ENCODE data around the gene HEATR5B.

Gene HEATR5B

GRCh38 chr2:37060446-37060845 lies 23.7 kb downstream of the HEATR5B start:
- no peak overlapping the region for H2BK5ac ChIP-seq (ENCODE audit: low read depth, low read length, poor library complexity, severe bottlenecking)
- H3K4ac ChIP-seq (ENCODE audit: low read depth in 1 of 2, low read length in 2 of 2): no peak overlapping the region
- no peak overlapping the region for H3K4me2 ChIP-seq (ENCODE audit: low read length, poor library complexity, severe bottlenecking)
- H3K36me3 ChIP-seq (ENCODE audit: control insufficient read depth in 1 of 2, insufficient read depth in 2 of 2, low read depth in 1 of 2, low read length in 2 of 2): peaks cover 12 to 93% of the 10 kb centered on the region in 2 experiments
- no peak overlapping the region for H2BK15ac ChIP-seq (ENCODE audit: low read depth, poor library complexity, severe bottlenecking)
- H4K8ac ChIP-seq (ENCODE audit: low read length): no peak overlapping the region
- WGBS: 90% methylated on average over 6 of the region's 7 CpGs
- H3K9ac ChIP-seq (ENCODE audit: low read length): no peak overlapping the region
- DNase-seq: no peak
- no peaks in the 10 kb centered on the region for H3K9me3 ChIP-seq (ENCODE audit: control insufficient read depth, low read length)
- H2BK120ac ChIP-seq (ENCODE audit: low read depth, low read length): no peak overlapping the region
- no peak overlapping the region for H3K14ac ChIP-seq (ENCODE audit: low read length in 2 of 2)
- peaks cover 8% of the 10 kb centered on the region for H3K79me1 ChIP-seq (replicated peaks; ENCODE audit: low read length, poor library complexity, severe bottlenecking)
- H3K27ac ChIP-seq (ENCODE audit: low read length, poor library complexity, severe bottlenecking): no peak overlapping the region
- H4K91ac ChIP-seq (ENCODE audit: low read length): no peak overlapping the region
- H3K4me1 ChIP-seq (ENCODE audit: control insufficient read depth, insufficient read depth, low read depth, low read length): no peaks in the 10 kb centered on the region
- H3K4me3 ChIP-seq (ENCODE audit: insufficient read depth in 1 of 2, low read depth in 1 of 2, low read length in 2 of 2): no peak overlapping the region
- H2AFZ ChIP-seq (ENCODE audit: low read depth, low read length): no peak overlapping the region
- H3K23ac ChIP-seq (ENCODE audit: low read length in 2 of 2): no peak overlapping the region
- no peak overlapping the region for H2BK12ac ChIP-seq (ENCODE audit: low read length in 2 of 2)
- no peaks in the 10 kb centered on the region for H3K27me3 ChIP-seq (ENCODE audit: control insufficient read depth in 1 of 2, insufficient read depth in 1 of 2, low read length in 2 of 2)
- H3K18ac ChIP-seq (ENCODE audit: low read depth in 1 of 2, low read length in 2 of 2): no peak overlapping the region
- H2AK5ac ChIP-seq (ENCODE audit: low read length, severe bottlenecking): no peak overlapping the region

- H2BK5ac ChIP-seq (ENCODE audit: low read depth, low read length, poor library complexity, severe bottlenecking): no peak overlapping the region
- H3K27ac ChIP-seq (ENCODE audit: low read length, poor library complexity, severe bottlenecking): no peak overlapping the region
- WGBS: 86% methylated on average over 1 of the region's 3 CpGs
- H2AK5ac ChIP-seq (ENCODE audit: low read length, severe bottlenecking): no peak overlapping the region
- H2AFZ ChIP-seq (ENCODE audit: low read depth, low read length): no peak overlapping the region
- no peak overlapping the region for H3K4me2 ChIP-seq (ENCODE audit: low read length, poor library complexity, severe bottlenecking)
- no peak overlapping the region for H3K9ac ChIP-seq (ENCODE audit: low read length)
- no peaks in the 10 kb centered on the region for H3K9me3 ChIP-seq (ENCODE audit: control insufficient read depth, low read length)
- H2BK120ac ChIP-seq (ENCODE audit: low read depth, low read length): no peak overlapping the region
- no peaks in the 10 kb centered on the region for H3K27me3 ChIP-seq (ENCODE audit: control insufficient read depth in 1 of 2, insufficient read depth in 1 of 2, low read length in 2 of 2)
- H3K23ac ChIP-seq (ENCODE audit: low read length in 2 of 2): no peak overlapping the region
- no peak overlapping the region for H2BK12ac ChIP-seq (ENCODE audit: low read length in 2 of 2)
- H2BK15ac ChIP-seq (ENCODE audit: low read depth, poor library complexity, severe bottlenecking): no peak overlapping the region
- H3K4me1 ChIP-seq (ENCODE audit: control insufficient read depth, insufficient read depth, low read depth, low read length): no peaks in the 10 kb centered on the region
- no peak overlapping the region for H3K18ac ChIP-seq (ENCODE audit: low read depth in 1 of 2, low read length in 2 of 2)
- no peak overlapping the region for H3K14ac ChIP-seq (ENCODE audit: low read length in 2 of 2)
- no peak overlapping the region for H3K4me3 ChIP-seq (ENCODE audit: insufficient read depth in 1 of 2, low read depth in 1 of 2, low read length in 2 of 2)
- H3K79me1 ChIP-seq (replicated peaks; ENCODE audit: low read length, poor library complexity, severe bottlenecking): peaks cover 8% of the 10 kb centered on the region
- no peak overlapping the region for H3K4ac ChIP-seq (ENCODE audit: low read depth in 1 of 2, low read length in 2 of 2)
- DNase-seq: no peak
- H4K8ac ChIP-seq (ENCODE audit: low read length): no peak overlapping the region
- H3K36me3 ChIP-seq (ENCODE audit: control insufficient read depth in 1 of 2, insufficient read depth in 2 of 2, low read depth in 1 of 2, low read length in 2 of 2): peaks cover 9 to 93% of the 10 kb centered on the region in 2 experiments
- H4K91ac ChIP-seq (ENCODE audit: low read length): no peak overlapping the region
Measured at GRCh38 chr2:37059841-37060240, 24.3 kb downstream of the HEATR5B start.

GRCh38 chr2:37052600-37053332 lies 31.4 kb downstream of the HEATR5B start:
- WGBS: 100% methylated on average over 3 of the region's 5 CpGs
- DNase-seq: no peak
- no peak overlapping the region for H3K27ac ChIP-seq (ENCODE audit: low read length, poor library complexity, severe bottlenecking)
- H3K23ac ChIP-seq (ENCODE audit: low read length in 2 of 2): no peak overlapping the region
- H3K4me1 ChIP-seq (ENCODE audit: control insufficient read depth, insufficient read depth, low read depth, low read length): no peaks in the 10 kb centered on the region
- H4K91ac ChIP-seq (ENCODE audit: low read length): no peak overlapping the region
- no peaks in the 10 kb centered on the region for H3K27me3 ChIP-seq (ENCODE audit: control insufficient read depth in 1 of 2, insufficient read depth in 1 of 2, low read length in 2 of 2)
- H2BK12ac ChIP-seq (ENCODE audit: low read length in 2 of 2): no peak overlapping the region
- no peak overlapping the region for H3K4me2 ChIP-seq (ENCODE audit: low read length, poor library complexity, severe bottlenecking)
- H3K4me3 ChIP-seq (ENCODE audit: insufficient read depth in 1 of 2, low read depth in 1 of 2, low read length in 2 of 2): no peak overlapping the region
- no peak overlapping the region for H2BK120ac ChIP-seq (ENCODE audit: low read depth, low read length)
- no peak overlapping the region for H3K18ac ChIP-seq (ENCODE audit: low read depth in 1 of 2, low read length in 2 of 2)
- H3K9ac ChIP-seq (ENCODE audit: low read length): no peak overlapping the region
- H2BK15ac ChIP-seq (ENCODE audit: low read depth, poor library complexity, severe bottlenecking): no peak overlapping the region
- peaks cover 3% of the 10 kb centered on the region for H3K79me1 ChIP-seq (replicated peaks; ENCODE audit: low read length, poor library complexity, severe bottlenecking)
- H2AK5ac ChIP-seq (ENCODE audit: low read length, severe bottlenecking): no peak overlapping the region
- no peak overlapping the region for H4K8ac ChIP-seq (ENCODE audit: low read length)
- no peak overlapping the region for H2BK5ac ChIP-seq (ENCODE audit: low read depth, low read length, poor library complexity, severe bottlenecking)
- no peaks in the 10 kb centered on the region for H3K9me3 ChIP-seq (ENCODE audit: control insufficient read depth, low read length)
- no peak overlapping the region for H2AFZ ChIP-seq (ENCODE audit: low read depth, low read length)
- no peak overlapping the region for H3K14ac ChIP-seq (ENCODE audit: low read length in 2 of 2)
- peaks cover 9 to 87% of the 10 kb centered on the region in 2 experiments for H3K36me3 ChIP-seq (ENCODE audit: control insufficient read depth in 1 of 2, insufficient read depth in 2 of 2, low read depth in 1 of 2, low read length in 2 of 2)
- no peak overlapping the region for H3K4ac ChIP-seq (ENCODE audit: low read depth in 1 of 2, low read length in 2 of 2)

- no peak overlapping the region for H2AK5ac ChIP-seq (ENCODE audit: low read length, severe bottlenecking)
- no peak overlapping the region for H2BK12ac ChIP-seq (ENCODE audit: low read length in 2 of 2)
- no peak overlapping the region for H3K27ac ChIP-seq (ENCODE audit: low read length, poor library complexity, severe bottlenecking)
- no peak overlapping the region for H3K4ac ChIP-seq (ENCODE audit: low read depth in 1 of 2, low read length in 2 of 2)
- no peak overlapping the region for H2BK120ac ChIP-seq (ENCODE audit: low read depth, low read length)
- peaks cover 8 to 69% of the 10 kb centered on the region in 2 experiments for H3K36me3 ChIP-seq (ENCODE audit: control insufficient read depth in 1 of 2, insufficient read depth in 2 of 2, low read depth in 1 of 2, low read length in 2 of 2)
- no peak overlapping the region for H2BK5ac ChIP-seq (ENCODE audit: low read depth, low read length, poor library complexity, severe bottlenecking)
- no peaks in the 10 kb centered on the region for H3K4me1 ChIP-seq (ENCODE audit: control insufficient read depth, insufficient read depth, low read depth, low read length)
- peaks cover 5% of the 10 kb centered on the region for H3K79me1 ChIP-seq (replicated peaks; ENCODE audit: low read length, poor library complexity, severe bottlenecking)
- H4K8ac ChIP-seq (ENCODE audit: low read length): no peak overlapping the region
- no peak overlapping the region for H3K14ac ChIP-seq (ENCODE audit: low read length in 2 of 2)
- no peak overlapping the region for H4K91ac ChIP-seq (ENCODE audit: low read length)
- H3K27me3 ChIP-seq (ENCODE audit: control insufficient read depth in 1 of 2, insufficient read depth in 1 of 2, low read length in 2 of 2): no peaks in the 10 kb centered on the region
- H2BK15ac ChIP-seq (ENCODE audit: low read depth, poor library complexity, severe bottlenecking): no peak overlapping the region
- no peak overlapping the region for H3K9ac ChIP-seq (ENCODE audit: low read length)
- no peak overlapping the region for H3K23ac ChIP-seq (ENCODE audit: low read length in 2 of 2)
- DNase-seq: no peak
- WGBS: 100% methylated on average over 1 of the region's 3 CpGs
- no peak overlapping the region for H3K18ac ChIP-seq (ENCODE audit: low read depth in 1 of 2, low read length in 2 of 2)
- H3K4me2 ChIP-seq (ENCODE audit: low read length, poor library complexity, severe bottlenecking): no peak overlapping the region
- no peak overlapping the region for H3K4me3 ChIP-seq (ENCODE audit: insufficient read depth in 1 of 2, low read depth in 1 of 2, low read length in 2 of 2)
- H3K9me3 ChIP-seq (ENCODE audit: control insufficient read depth, low read length): no peaks in the 10 kb centered on the region
- H2AFZ ChIP-seq (ENCODE audit: low read depth, low read length): no peak overlapping the region
Measured at GRCh38 chr2:37039580-37039979, 44.6 kb downstream of the HEATR5B start.

Data from mesenchymal stem cell (in vitro differentiated cells and primary cell).